ENCODE results near the gene TRPM2. TPM values are rescaled to one million over a fixed set of nuclear protein-coding genes. Genes with fewer than 3 reads are reported as not detected.

The TRPM2 gene
- total RNA-seq, 2 experiments from 2014 or later, result 2.6 to 3.7 TPM

GRCh38 chr21:44433791-44434567 is 80.6 kb downstream of the TRPM2 start:
- DNase-seq (no peak), ATAC-seq (no peak)
- no peak overlapping the region for H3K27ac Mint-ChIP-seq
- no peaks in the 10 kb centered on the region for H3K36me3 Mint-ChIP-seq (ENCODE audit: low read depth)
- CTCF ChIA-PET, result no interaction called here
- no peaks in the 10 kb centered on the region for H3K4me1 Mint-ChIP-seq (ENCODE audit: low read depth)
- TF ChIP-seq CTCF (IDR thresholded peaks at IDR 0.05), result no peak
- POLR2A ChIA-PET, result no interaction called here
- H3K9me3 Mint-ChIP-seq, result peaks cover 9% of the 10 kb centered on the region
- no peak overlapping the region for H3K4me3 Mint-ChIP-seq
- intact Hi-C loops (cut with micrococcal nuclease), result no loop called here
- no peaks in the 10 kb centered on the region for H3K27me3 Mint-ChIP-seq

GRCh38 chr21:44434568-44434925 is 81.1 kb downstream of the TRPM2 start:
- Mint-ChIP-seq H3K9me3 (peaks cover 9% of the 10 kb centered on the region), H3K27ac (no peak overlapping the region), H3K4me3 (no peak overlapping the region), H3K36me3 (ENCODE audit: low read depth) (no peaks in the 10 kb centered on the region), H3K4me1 (ENCODE audit: low read depth) (no peaks in the 10 kb centered on the region), H3K27me3 (no peaks in the 10 kb centered on the region)
- ChIA-PET POLR2A (no interaction called here), CTCF (no interaction called here)
- no peak for TF ChIP-seq CTCF (IDR thresholded peaks at IDR 0.05)
- intact Hi-C loops (cut with micrococcal nuclease), result no loop called here
- no peak for DNase-seq
- no peak for ATAC-seq

GRCh38 chr21:44434936-44435635 is 81.7 kb downstream of the TRPM2 start:
- H3K27ac Mint-ChIP-seq, result no peak overlapping the region
- TF ChIP-seq CTCF (IDR thresholded peaks at IDR 0.05), result no peak
- no peaks in the 10 kb centered on the region for H3K36me3 Mint-ChIP-seq (ENCODE audit: low read depth)
- peaks cover 4% of the 10 kb centered on the region for H3K9me3 Mint-ChIP-seq
- no peaks in the 10 kb centered on the region for H3K4me1 Mint-ChIP-seq (ENCODE audit: low read depth)
- ChIA-PET POLR2A (no interaction called here), CTCF (no interaction called here)
- no peak overlapping the region for H3K4me3 Mint-ChIP-seq
- DNase-seq (no peak), ATAC-seq (no peak)
- no peaks in the 10 kb centered on the region for H3K27me3 Mint-ChIP-seq
- intact Hi-C loops (cut with micrococcal nuclease), result no loop called here

- H3K4me3 Mint-ChIP-seq, result no peak overlapping the region
- no peaks in the 10 kb centered on the region for H3K36me3 Mint-ChIP-seq (ENCODE audit: low read depth)
- ChIA-PET CTCF (no interaction called here), POLR2A (no interaction called here)
- no peak for ATAC-seq
- intact Hi-C loops (cut with micrococcal nuclease), result no loop called here
- no peaks in the 10 kb centered on the region for H3K27me3 Mint-ChIP-seq
- no peak overlapping the region for H3K27ac Mint-ChIP-seq
- no peaks in the 10 kb centered on the region for H3K4me1 Mint-ChIP-seq (ENCODE audit: low read depth)
- TF ChIP-seq CTCF (IDR thresholded peaks at IDR 0.05), result no peak
- peaks cover 2% of the 10 kb centered on the region for H3K9me3 Mint-ChIP-seq
- no peak for DNase-seq
Measured at GRCh38 chr21:44436111-44436611, 82.7 kb downstream of the TRPM2 start.

- intact Hi-C loops (cut with micrococcal nuclease), result no loop called here
- ATAC-seq (no peak), DNase-seq (no peak)
- ChIA-PET POLR2A (no interaction called here), CTCF (interaction anchor here (0.5 kb wide), 1 partner anchor 499 kb away, joined by 3 read pairs; no protein-coding TSS in a partner anchor)
- Mint-ChIP-seq H3K4me3 (no peak overlapping the region), H3K36me3 (ENCODE audit: low read depth) (no peaks in the 10 kb centered on the region), H3K27ac (no peak overlapping the region), H3K9me3 (no peaks in the 10 kb centered on the region), H3K27me3 (no peaks in the 10 kb centered on the region), H3K4me1 (ENCODE audit: low read depth) (no peaks in the 10 kb centered on the region)
- no peak for TF ChIP-seq CTCF (IDR thresholded peaks at IDR 0.05)
Measured at GRCh38 chr21:44436958-44437357, 83.5 kb downstream of the TRPM2 start.
